Activated T-cell treated with anti-CD3 and anti-CD28 coated beads, Interleukin-2, amount 50 U/mL, for 4 hours (primary cell): Measurements from ENCODE around the gene PPM1M. TPM values are rescaled to one million over a fixed set of nuclear protein-coding genes. Genes with fewer than 3 reads are reported as not detected.
"Not testable (repeated sequence)": the region's sequence is repeated elsewhere in the genome, so short reads cannot be mapped to it uniquely, and the experiment has no call there.

Source experiments
- ATAC-seq, 2 donors: fragments of 200-7000 bp; cut with Tn5 transposase; one replicate each; pipeline ENCODE4 v1.10.0; 2021
- DNase-seq: peaks from one replicate; pipeline ENCODE4 v3.0.0-alpha.2; 2020
- H3K27me3 Mint-ChIP-seq: one replicate; pipeline ENCODE4 v1.8.0; 2021; ENCODE audit warnings: low read depth, mixed read lengths
- H3K36me3 Mint-ChIP-seq: one replicate; pipeline ENCODE4 v1.8.0; 2022; ENCODE audit warnings: mixed read lengths; ENCODE audit not compliant: insufficient read depth
- H3K4me1 Mint-ChIP-seq: one replicate; pipeline ENCODE4 v1.8.0; 2021; ENCODE audit warnings: low read depth, mixed read lengths
- H3K4me3 Mint-ChIP-seq: one replicate; pipeline ENCODE4 v1.8.0; 2021; ENCODE audit warnings: mild to moderate bottlenecking, moderate library complexity, mixed read lengths
- H3K9me3 Mint-ChIP-seq: one replicate; pipeline ENCODE4 v1.8.0; 2021; ENCODE audit warnings: mixed read lengths
- total RNA-seq, 3 donors: library from RNA; stranded (reverse); gene quantifications; one replicate each; pipeline ENCODE4 v1.2.1, GENCODE V29; 2021

The PPM1M gene
- total RNA-seq, 3 donors from 2014 or later, result 26.6 to 40.0 (median 39.7) TPM

GRCh38 chr3:52256622-52257021 lies 11.1 kb downstream of the PPM1M start:
- Mint-ChIP-seq H3K4me1 (peaks cover 91% of the 10 kb centered on the region), H3K36me3 (peaks cover 68% of the 10 kb centered on the region), H3K9me3 (no peaks in the 10 kb centered on the region), H3K4me3 (no peak overlapping the region), H3K27me3 (no peaks in the 10 kb centered on the region)
- no peak for DNase-seq
- ATAC-seq, result no peak

GRCh38 chr3:52257911-52258310 lies 12.4 kb downstream of the PPM1M start:
- Mint-ChIP-seq H3K36me3 (peaks cover 66% of the 10 kb centered on the region), H3K4me1 (peaks cover 93% of the 10 kb centered on the region), H3K4me3 (no peak overlapping the region), H3K27me3 (no peaks in the 10 kb centered on the region), H3K9me3 (no peaks in the 10 kb centered on the region)
- no peak for DNase-seq
- no peak for ATAC-seq

GRCh38 chr3:52259035-52259434 lies 13.5 kb downstream of the PPM1M start:
- H3K9me3 Mint-ChIP-seq, result no peaks in the 10 kb centered on the region
- peak in 1 of 2 donors; percentile 38 for ATAC-seq
- H3K4me3 Mint-ChIP-seq, result no peak overlapping the region
- H3K27me3 Mint-ChIP-seq, result no peaks in the 10 kb centered on the region
- peaks cover 72% of the 10 kb centered on the region for H3K36me3 Mint-ChIP-seq
- peaks cover 93% of the 10 kb centered on the region for H3K4me1 Mint-ChIP-seq
- DNase-seq, result no peak

- Mint-ChIP-seq H3K4me3 (no peak overlapping the region), H3K4me1 (peaks cover 93% of the 10 kb centered on the region), H3K27me3 (no peaks in the 10 kb centered on the region), H3K9me3 (no peaks in the 10 kb centered on the region), H3K36me3 (peaks cover 76% of the 10 kb centered on the region)
- no peak for DNase-seq
- peak in 1 of 2 donors; percentile 24 for ATAC-seq
Observed at GRCh38 chr3:52259448-52259847, 13.9 kb downstream of the PPM1M start.

GRCh38 chr3:52262447-52262846 lies 16.9 kb downstream of the PPM1M start:
- no peaks in the 10 kb centered on the region for H3K9me3 Mint-ChIP-seq
- peaks cover 71% of the 10 kb centered on the region for H3K36me3 Mint-ChIP-seq
- ATAC-seq (no peak), DNase-seq (no peak)
- H3K27me3 Mint-ChIP-seq, result no peaks in the 10 kb centered on the region
- peaks cover 79% of the 10 kb centered on the region for H3K4me1 Mint-ChIP-seq
- H3K4me3 Mint-ChIP-seq, result no peak overlapping the region

GRCh38 chr3:52265387-52265786 lies 19.8 kb downstream of the PPM1M start:
- DNase-seq, result no peak
- Mint-ChIP-seq H3K9me3 (no peaks in the 10 kb centered on the region), H3K4me3 (no peak overlapping the region), H3K4me1 (peaks cover 80% of the 10 kb centered on the region), H3K36me3 (peaks cover 61% of the 10 kb centered on the region), H3K27me3 (no peaks in the 10 kb centered on the region)
- ATAC-seq, result no peak

GRCh38 chr3:52268036-52268435 lies 22.5 kb downstream of the PPM1M start:
- Mint-ChIP-seq H3K4me3 (peak overlapping the region; percentile 67), H3K27me3 (no peaks in the 10 kb centered on the region), H3K4me1 (peaks cover 80% of the 10 kb centered on the region), H3K36me3 (peaks cover 59% of the 10 kb centered on the region), H3K9me3 (no peaks in the 10 kb centered on the region)
- DNase-seq, result peak; percentile 67
- ATAC-seq, result peak; percentile 76 to 82

- Mint-ChIP-seq H3K36me3 (peaks cover 53% of the 10 kb centered on the region), H3K27me3 (no peaks in the 10 kb centered on the region), H3K4me1 (peaks cover 81% of the 10 kb centered on the region), H3K4me3 (peak overlapping the region; percentile 78), H3K9me3 (no peaks in the 10 kb centered on the region)
- DNase-seq (no peak), ATAC-seq (peak; percentile 24 to 30)
Observed at GRCh38 chr3:52269776-52270175, 24.2 kb downstream of the PPM1M start.

- DNase-seq (no peak), ATAC-seq (no peak)
- H3K4me3 Mint-ChIP-seq, result peak overlapping the region; percentile 78
- peaks cover 83% of the 10 kb centered on the region for H3K4me1 Mint-ChIP-seq
- no peaks in the 10 kb centered on the region for H3K27me3 Mint-ChIP-seq
- peaks cover 54% of the 10 kb centered on the region for H3K36me3 Mint-ChIP-seq
- H3K9me3 Mint-ChIP-seq, result no peaks in the 10 kb centered on the region
Observed at GRCh38 chr3:52270252-52270754, 24.7 kb downstream of the PPM1M start.

- DNase-seq, H3K9me3 Mint-ChIP-seq, ATAC-seq, H3K27me3 Mint-ChIP-seq: not testable (repeated sequence)
- Mint-ChIP-seq H3K4me3 (peak overlapping the region; percentile 78), H3K4me1 (peaks cover 80% of the 10 kb centered on the region), H3K36me3 (peaks cover 48% of the 10 kb centered on the region)
Observed at GRCh38 chr3:52272172-52272571, 26.6 kb downstream of the PPM1M start.

- Mint-ChIP-seq H3K27me3 (no peaks in the 10 kb centered on the region), H3K36me3 (peaks cover 46% of the 10 kb centered on the region), H3K4me1 (peaks cover 73% of the 10 kb centered on the region), H3K4me3 (peak overlapping the region; percentile 95), H3K9me3 (no peaks in the 10 kb centered on the region)
- ATAC-seq (no peak), DNase-seq (no peak)
Observed at GRCh38 chr3:52272831-52273230, 27.3 kb downstream of the PPM1M start.

- peak overlapping the region; percentile 95 for H3K4me3 Mint-ChIP-seq
- H3K27me3 Mint-ChIP-seq, H3K9me3 Mint-ChIP-seq, ATAC-seq, DNase-seq: not testable (repeated sequence)
- H3K4me1 Mint-ChIP-seq, result peaks cover 66% of the 10 kb centered on the region
- H3K36me3 Mint-ChIP-seq, result peaks cover 39% of the 10 kb centered on the region
Observed at GRCh38 chr3:52274781-52275180, 29.2 kb downstream of the PPM1M start.

GRCh38 chr3:52277071-52277964 lies 31.8 kb downstream of the PPM1M start:
- H3K4me1 Mint-ChIP-seq, result peaks cover 60% of the 10 kb centered on the region
- DNase-seq, result peak; percentile 77
- peak; percentile 22 to 28 for ATAC-seq
- peak overlapping the region; percentile 95 for H3K4me3 Mint-ChIP-seq
- H3K36me3 Mint-ChIP-seq, result peaks cover 29% of the 10 kb centered on the region
- no peaks in the 10 kb centered on the region for H3K9me3 Mint-ChIP-seq
- H3K27me3 Mint-ChIP-seq, result no peaks in the 10 kb centered on the region

- peaks cover 60% of the 10 kb centered on the region for H3K4me1 Mint-ChIP-seq
- H3K27me3 Mint-ChIP-seq, result no peaks in the 10 kb centered on the region
- peaks cover 24% of the 10 kb centered on the region for H3K36me3 Mint-ChIP-seq
- DNase-seq, result peak; percentile 56
- H3K9me3 Mint-ChIP-seq, result no peaks in the 10 kb centered on the region
- ATAC-seq, result peak; percentile 71 to 73
- peak overlapping the region; percentile 95 for H3K4me3 Mint-ChIP-seq
Observed at GRCh38 chr3:52277972-52278509, 32.5 kb downstream of the PPM1M start.
